GM12865 (cell line): Measurements from ENCODE around the gene CLTC.

ENCODE experiments used
- DNase-seq: peaks from one replicate; pipeline ENCODE4 v3.0.0; 2010; ENCODE audit warnings: low read depth
- H3K4me3 ChIP-seq: 2 replicates; pipeline ENCODE4 v1.5.1; 2011; ENCODE audit warnings: mild to moderate bottlenecking, low read depth, low read length, control low read depth
- CTCF ChIP-seq: IDR thresholded peaks from 2 replicates; pipeline ENCODE4 v1.5.1; 2011; ENCODE audit warnings: low read length, control low read depth, low read depth, inconsistent platforms; ENCODE audit not compliant: insufficient read depth; ENCODE audit errors: missing control alignments

The CLTC gene

DNA sequence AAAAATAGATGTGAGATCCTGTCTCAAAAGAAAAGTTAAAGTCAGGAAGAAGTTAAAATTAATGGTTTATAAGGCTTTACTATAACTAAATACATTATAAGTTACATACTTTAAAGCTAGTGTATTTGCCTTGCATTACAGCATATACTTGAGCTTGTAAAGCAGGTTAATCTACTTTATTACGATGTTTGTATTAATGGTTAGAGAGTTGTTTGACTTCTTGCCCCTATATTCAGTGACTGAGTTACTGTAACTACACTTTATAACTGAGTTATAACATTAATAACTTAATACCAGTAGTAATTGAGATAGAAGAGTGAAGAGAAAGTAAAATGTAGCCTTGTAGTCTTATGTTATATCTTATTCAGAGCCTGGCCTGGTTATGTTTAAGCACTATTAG, 22.9 kb downstream of the CLTC start:
- no peak for TF ChIP-seq CTCF
- peak overlapping the region; percentile 12; the same call in 1 of the 2 replicates for H3K4me3 ChIP-seq
- no peak for DNase-seq

DNA sequence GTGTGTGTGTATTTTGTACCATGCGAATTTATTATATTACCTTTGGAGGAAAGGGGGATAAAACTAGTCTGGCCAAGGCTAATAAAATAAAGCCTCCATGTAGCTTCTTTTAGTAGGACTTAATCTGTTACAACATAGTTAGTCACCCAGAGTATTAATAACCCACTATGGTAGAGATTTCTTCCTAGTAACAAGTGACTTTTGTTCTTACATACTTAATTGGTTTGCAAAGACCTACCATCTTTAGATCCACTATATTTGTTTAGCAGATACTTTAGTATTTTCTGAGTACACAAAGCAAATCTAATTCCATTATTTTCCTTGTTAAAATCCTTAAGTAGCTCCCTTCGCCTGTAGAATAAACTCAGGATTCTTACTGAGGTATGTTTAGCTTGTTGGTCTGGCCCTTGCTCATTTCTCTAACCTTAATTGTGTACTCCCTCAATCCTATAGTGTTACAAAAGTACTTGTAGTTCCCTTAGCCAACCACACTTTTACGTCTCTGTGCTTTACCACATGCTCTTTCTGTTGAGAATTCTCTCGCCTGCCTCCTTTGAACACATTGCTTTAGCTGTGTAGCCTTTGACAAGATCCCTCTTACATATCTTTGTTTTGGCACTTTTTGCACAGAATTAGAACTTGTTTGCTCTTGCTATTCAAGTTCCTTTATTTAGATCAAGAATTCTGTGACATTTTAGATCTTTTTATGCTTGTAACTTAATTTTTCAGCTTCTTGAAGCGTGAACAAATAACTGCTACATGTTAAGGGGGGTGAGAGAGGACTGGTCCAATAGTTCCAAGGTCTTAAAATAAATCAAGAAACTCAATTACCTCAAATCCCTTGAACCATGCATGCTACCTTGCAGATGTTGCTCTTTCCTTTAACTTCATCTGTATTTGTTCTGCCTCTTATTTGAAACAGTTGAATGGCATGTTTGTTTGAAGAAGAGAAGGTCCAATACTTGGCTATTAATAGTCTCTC, 23.8 kb downstream of the CLTC start:
- peak; percentile 11 for DNase-seq
- no peak overlapping the region for H3K4me3 ChIP-seq
- TF ChIP-seq CTCF = no peak

DNA sequence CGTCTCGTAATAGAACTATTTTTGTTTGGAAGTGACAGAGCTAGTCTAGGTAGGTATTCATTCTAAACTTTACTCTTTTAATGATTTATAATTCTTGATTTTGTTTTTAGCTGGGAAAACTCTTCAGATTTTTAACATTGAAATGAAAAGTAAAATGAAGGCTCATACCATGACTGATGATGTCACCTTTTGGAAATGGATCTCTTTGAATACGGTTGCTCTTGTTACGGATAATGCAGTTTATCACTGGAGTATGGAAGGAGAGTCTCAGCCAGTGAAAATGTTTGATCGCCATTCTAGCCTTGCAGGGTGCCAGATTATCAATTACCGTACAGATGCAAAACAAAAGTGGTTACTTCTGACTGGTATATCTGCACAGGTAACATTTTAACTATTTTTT, 27.6 kb downstream of the CLTC start:
- no peak for DNase-seq
- no peak for TF ChIP-seq CTCF
- no peak overlapping the region for H3K4me3 ChIP-seq

GRCh38 chr17:59649886-59650285, 30.2 kb downstream of the CLTC start:
- DNase-seq = no peak
- no peak overlapping the region for H3K4me3 ChIP-seq
- TF ChIP-seq CTCF = no peak

GRCh38 chr17:59650642-59651041, 30.9 kb downstream of the CLTC start:
- TF ChIP-seq CTCF = no peak

GRCh38 chr17:59651346-59651745, 31.7 kb downstream of the CLTC start:
- no peak for DNase-seq
- no peak overlapping the region for H3K4me3 ChIP-seq
- TF ChIP-seq CTCF = no peak

More at GRCh38 chr17:59650642-59651041, 30.9 kb downstream of the CLTC start:
- H3K4me3 ChIP-seq = no peak overlapping the region
- DNase-seq = no peak
